SIG-M5 treated with dmso at 0.1 percent for 504 hours (cell line): ENCODE data around the gene HPX.

Experiments
- DNase-seq: peaks from one replicate; lab custom pipeline; 2025; ENCODE audit not compliant: unreplicated experiment; lab: John Stamatoyannopoulos, UW

HPX gene, protein sequence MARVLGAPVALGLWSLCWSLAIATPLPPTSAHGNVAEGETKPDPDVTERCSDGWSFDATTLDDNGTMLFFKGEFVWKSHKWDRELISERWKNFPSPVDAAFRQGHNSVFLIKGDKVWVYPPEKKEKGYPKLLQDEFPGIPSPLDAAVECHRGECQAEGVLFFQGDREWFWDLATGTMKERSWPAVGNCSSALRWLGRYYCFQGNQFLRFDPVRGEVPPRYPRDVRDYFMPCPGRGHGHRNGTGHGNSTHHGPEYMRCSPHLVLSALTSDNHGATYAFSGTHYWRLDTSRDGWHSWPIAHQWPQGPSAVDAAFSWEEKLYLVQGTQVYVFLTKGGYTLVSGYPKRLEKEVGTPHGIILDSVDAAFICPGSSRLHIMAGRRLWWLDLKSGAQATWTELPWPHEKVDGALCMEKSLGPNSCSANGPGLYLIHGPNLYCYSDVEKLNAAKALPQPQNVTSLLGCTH

DNA sequence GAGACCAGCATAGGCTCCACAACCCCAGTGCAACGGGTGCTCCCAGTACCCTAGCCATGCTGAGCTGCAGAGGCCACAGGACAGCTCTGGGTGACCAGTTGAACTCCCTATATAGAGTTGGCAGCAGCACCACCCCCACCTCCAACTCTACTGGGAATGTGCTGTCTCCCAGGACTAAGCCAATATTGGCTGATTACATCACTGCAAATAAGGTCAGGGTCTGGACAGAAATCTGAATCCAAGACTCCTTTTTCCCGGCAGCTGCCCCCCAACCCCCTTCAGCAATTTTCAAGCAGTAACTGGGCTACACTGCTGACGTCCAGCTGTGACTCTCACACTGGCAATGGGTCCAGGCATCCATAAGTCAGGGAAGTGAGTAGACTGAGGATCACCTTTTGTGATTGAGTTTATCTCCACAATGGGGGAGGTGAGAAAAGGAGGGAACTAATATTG is at the start of gene HPX:
Gene HPX, minus strand, starts transcription at position 82 of the 453 bp plus-strand sequence. Its CDS starts 24 bp downstream, at position 58.
- DNase-seq = no peak

DNA sequence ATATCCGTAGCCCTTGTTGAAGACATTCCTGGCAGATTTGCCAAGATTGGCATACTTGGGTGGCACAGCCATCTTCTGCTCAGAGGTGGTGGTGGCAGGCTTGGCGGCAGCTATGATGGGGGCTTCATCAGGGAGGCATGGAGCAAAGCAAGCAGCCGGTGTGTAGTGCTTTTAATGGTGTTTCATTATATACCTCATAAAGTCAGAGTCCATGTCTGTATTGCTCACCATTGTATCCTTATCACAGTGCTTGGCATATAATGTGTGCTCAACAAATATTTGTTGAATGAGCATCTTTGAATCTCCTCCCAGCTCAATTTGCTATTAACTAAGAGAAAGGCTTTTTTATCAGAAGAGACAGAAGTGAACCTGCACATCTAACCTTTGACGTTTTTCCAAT is 48.5 kb upstream of the HPX start:
- DNase-seq = no peak

DNA sequence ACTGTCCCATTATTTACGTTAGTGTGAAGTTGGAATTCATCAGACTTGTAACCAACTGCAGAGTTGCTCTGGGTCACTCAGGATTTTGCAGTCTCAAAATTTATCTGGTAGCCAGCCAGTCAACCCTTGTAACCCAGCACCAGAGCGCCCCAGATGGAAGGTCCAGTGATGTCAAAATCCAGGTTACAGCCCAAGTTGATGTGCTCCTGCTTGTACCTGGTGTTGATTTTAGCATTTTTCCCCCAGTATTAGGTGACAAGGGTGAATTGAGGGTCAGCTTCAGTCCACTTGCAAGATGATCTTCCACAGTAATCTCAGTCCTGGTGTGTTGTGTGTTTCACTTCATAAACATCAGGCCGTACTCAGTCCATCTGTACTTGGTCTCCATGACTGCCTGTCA is 48.0 kb upstream of the HPX start:
- DNase-seq = no peak

DNA sequence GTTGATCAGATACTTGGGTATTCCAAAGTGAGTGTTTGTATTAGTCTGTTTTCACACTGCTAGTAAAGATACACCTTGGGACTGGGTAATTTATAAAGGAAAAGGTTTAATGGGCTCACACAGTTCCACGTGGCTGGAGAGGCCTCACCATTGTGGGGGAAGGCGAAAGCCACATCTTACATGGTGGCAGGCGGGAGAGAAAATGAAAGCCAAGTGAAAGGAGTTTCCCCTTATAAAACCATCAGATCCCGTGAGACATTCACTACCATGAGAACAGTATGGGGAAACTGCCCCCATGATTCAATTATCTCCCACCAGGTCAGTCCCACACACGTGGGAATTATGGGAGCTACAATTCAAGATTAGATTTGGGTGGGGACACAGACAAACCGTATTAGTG is 47.6 kb upstream of the HPX start:
- no peak for DNase-seq

DNA sequence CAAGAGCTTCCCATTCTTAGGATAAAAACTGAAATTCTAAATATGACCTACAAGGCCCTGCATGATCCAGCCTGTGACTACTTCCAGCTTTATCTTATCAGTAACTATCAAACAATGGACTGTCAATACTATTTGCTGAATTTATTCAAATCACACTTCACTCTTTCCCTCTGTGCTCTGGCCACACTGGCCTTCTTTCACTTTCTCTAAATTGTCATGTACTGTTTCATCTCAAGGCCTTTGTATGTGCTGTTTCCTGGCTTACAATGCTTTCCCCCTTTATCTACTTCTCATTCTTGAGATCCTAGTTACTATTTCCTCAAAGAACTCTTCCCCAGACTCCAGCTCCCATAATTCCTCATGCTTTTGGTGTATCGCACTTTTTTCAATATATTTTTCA is 46.2 kb upstream of the HPX start:
- DNase-seq = no peak

DNA sequence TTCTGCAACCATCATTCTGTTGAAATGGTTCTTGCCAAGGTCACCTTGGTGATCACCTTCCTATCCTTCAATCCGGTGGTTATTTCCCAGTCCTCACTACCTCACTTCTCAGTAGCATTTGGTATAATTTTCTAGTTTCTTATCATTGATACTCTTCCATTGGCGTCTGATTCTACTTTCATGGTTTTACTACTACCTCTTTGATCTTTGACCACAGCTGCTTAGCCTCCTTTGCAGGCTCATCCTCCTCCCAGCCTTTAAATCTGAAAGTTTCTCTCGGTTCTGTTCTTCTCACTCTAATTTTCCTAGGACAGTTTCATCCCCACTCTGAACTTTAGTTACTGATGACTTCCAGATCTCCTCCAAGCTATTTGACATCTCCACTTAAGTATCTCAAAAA is 45.5 kb upstream of the HPX start:
- DNase-seq = no peak

DNA sequence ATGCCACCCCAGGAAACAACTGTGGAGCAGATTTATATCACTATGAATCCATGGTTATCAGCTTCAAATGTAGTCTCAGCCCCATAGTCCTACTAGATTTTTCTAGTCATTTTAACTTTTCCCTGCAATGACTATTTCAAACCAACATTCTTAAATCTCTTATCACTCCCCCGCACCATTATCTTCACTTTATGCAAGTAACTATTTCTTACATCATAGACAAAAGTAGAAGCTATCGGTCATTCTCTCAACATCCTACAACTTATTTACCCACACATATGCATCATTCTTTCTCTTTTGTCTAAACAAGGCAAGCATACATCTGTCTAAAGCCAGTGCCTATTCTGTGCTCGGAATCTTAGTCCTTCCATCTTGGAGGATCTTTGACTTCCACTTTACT is 44.9 kb upstream of the HPX start:
- DNase-seq = no peak

DNA sequence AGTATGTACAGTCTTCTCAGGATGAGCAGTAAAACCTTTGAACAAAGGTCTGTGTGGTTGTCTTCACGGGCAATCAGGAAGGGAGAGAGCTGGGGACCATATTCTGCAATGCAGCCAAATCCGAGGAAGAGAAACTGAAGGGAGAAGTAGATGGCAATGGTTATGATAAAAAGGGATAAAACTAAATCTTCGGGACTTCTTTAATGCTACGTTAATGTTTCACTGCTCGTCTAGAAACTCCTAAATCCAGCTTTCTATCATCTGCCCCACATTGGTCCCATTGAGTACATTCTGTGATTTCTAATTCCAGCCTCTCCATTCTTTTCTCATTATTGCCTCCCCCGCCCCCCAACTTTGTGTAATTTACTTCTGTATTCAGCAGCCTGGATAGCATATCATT is 42.2 kb upstream of the HPX start:
- DNase-seq = no peak

DNA sequence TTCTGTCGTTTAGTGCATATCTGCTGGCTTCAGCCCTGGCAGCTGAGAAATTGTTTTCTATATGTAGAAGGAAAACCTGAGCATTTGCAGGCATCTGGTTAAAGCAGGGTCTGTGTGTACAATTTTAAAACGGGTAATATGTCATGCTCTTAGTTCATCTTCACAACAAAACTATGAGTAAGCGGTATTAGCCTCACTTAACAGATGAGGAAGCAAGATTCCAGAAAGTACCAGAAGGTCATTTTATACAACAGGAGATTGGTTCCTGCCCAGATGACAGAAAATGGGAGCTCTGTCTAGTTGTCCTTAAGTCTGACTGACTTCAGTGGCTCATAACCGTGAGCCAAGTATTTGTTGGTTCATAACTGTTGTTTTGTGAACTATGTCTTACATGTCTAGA is 41.7 kb upstream of the HPX start:
- no peak for DNase-seq

DNA sequence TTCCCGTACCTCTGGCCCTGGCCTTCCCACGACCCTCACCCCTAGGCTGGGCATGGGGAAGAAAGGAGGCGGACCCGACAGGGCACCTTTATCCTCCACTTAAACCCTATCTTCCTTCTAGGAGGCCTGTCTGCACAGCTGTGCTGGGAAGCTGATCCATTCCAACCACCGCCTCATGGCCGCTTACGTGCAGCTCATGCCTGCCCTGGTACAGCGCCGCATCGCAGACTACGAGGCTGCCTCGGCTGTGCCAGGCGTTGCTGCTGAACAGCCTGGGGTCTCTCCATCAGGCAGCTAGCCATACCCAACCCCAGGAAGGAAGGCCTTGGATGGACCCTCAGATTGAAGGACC is 41.1 kb upstream of the HPX start:
- DNase-seq = no peak

DNA sequence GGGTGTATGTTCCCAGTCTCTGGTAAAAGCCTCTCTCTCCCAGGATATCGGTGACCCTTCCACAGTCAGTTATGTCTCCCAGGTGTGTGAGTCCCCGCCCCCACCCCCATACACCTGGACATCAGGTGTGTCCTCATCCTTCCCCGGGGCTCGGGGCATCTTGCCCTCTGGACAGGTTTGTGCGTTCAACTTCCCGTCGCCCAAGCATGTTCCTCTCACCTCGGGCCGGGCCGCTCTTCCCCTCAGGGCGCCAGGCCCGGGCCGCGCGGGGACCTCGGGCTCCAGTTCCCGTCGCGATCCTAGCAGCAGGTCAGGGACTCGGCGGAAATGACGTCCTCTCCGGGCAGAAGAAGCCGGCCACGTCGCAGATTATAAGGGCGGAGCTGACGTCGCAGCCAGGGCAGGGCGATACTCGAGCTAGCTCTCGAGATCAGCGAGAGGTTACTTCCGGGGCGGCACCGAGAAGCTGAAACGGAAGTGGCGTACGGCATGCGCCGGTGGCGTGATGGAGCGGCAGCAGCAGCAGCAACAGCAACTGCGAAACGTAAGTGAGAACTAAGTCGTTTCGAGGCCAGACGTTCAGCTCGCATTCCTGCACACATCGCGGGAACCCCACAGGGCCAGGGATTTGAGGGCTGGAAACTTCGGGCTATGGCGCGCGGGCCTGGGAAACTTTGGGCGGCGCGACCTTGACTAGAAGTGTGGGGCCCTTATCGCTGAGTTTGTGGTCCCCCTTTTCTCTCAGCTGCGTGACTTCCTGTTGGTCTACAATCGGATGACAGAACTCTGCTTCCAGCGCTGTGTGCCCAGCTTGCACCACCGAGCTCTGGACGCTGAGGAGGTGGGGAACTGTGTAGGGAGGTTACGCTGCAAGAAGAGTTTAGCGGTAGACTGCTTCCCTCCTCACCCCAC is 40.5 kb upstream of the HPX start, which contains the start of the genes ARFIP2 and TIMM10B:
Gene ARFIP2, minus strand, starts transcription at position 320 of the 912 bp plus-strand sequence. CDS start 910 bp downstream, outside the sequence.
Gene TIMM10B, plus strand, starts transcription at position 490 of the 912 bp plus-strand sequence. Its CDS starts 16 bp downstream, at position 506.
- DNase-seq = peak; percentile 95

DNA sequence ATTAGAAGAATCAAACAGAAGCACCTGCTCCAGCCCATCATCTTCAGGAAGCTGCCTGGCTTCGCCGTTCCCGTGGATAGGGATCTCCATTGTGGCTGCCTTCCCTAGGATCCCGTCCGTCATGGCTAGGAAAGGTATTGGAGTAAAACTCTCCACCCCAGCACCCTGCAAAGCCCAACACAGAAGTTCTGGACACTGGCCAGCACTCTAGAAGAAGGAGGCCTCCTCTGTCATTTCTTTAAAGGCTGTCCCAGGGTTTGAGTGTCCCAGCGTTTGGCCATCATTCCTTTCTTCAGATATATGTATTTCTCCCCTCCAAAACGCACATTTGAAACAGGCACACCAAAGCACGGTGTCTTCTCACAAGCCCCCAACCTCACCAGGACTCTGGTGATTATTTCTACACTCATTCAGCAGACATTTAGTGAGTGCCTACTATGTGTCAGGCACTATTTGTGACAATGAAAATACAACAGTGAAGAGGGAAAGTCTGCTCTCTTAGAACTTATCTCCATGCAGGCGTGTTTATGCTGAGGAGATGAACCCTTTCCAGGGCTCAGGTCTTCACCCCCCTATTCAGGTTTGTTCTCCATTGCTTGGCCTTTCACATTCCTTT is 39.6 kb upstream of the HPX start:
- no peak for DNase-seq

DNA sequence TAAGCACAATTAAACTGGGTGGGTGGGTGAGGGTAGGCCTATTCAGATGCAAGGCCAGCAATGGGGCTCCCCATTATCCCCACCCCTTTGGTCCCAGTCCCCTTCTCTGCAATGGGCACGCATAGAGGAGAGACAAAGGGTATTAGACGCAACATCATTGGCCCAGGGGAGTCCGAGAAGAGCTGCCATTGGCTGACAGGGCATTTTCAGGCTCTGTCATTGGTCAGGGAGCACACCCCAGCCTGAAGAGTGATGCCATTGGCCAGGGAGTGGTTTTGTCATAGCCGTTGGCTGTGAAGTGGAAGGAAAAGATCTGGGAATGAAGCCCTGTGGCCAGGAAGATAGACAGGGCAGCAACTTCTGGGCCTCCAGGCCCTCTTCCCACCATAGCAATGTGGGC is 35.8 kb upstream of the HPX start:
- DNase-seq = no peak

DNA sequence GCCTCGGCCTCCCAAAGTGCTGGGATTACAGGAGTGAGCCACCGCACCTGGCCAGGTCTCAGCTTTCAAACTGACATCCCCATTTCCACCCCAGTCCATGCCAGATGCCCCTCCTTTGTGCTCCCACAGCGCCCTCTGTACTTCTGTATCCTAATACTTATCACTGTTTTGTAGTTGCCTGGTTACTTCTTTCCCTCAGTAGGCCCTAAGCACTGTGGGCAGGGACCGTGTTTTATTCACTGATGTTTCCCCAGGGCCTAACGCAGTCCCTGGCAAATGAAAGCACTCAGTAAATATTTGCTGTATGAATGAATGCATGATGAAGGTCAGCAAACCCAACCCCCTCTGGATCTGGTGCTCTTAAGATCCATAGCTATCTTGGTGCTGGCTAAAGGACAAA is 35.1 kb upstream of the HPX start:
- DNase-seq = no peak

DNA sequence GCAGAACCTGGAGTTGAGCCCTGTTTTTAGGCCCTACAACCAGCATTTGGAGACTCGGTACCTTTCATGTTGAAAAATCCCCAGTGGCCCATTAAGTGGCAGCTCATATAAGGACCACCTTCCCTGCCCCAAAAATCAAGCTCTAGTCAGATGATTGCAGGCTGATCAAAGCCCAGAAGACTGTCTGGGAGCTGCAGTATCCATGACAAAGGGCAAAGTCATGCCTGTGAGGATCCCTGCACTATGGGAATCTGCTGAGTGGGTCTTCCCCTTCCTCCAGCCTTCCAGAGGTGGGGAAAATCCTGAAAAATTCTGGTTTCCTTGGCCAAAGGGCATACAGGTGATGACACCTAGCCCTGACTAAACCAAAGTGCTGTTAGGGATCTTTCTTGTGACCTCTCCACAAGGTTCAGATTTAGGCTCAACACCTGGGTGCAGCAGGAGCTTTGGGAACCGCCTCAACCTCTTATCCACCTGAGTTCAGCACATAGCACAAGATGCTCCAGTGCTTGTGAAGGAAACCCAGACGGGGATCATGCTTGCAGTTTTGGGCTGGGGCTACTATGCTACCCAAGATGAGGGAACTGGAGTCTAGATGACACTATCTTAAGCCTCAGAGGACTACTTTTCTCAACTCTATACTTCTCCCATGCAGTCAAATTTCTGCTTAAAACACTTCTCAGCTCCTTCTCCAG is 34.2 kb upstream of the HPX start:
- DNase-seq = no peak

DNA sequence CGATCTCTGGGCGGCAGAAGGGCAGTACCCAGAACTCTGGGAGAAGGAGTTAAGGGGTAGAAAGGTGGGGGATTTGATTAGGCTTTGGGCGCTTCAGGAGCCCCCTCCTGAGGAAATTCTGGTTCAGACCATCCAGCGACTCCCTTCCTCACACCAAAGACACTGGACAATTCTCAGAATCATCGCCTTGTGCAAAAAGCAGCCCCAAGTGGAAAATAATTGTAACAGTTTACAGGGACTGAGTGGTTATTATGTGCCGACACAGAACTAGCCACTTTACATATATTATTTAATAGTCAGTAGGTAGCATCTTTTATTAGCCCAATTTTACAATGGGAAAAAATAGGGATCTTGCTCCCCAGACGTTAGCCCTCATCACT is 33.6 kb upstream of the HPX start:
- no peak for DNase-seq

DNA sequence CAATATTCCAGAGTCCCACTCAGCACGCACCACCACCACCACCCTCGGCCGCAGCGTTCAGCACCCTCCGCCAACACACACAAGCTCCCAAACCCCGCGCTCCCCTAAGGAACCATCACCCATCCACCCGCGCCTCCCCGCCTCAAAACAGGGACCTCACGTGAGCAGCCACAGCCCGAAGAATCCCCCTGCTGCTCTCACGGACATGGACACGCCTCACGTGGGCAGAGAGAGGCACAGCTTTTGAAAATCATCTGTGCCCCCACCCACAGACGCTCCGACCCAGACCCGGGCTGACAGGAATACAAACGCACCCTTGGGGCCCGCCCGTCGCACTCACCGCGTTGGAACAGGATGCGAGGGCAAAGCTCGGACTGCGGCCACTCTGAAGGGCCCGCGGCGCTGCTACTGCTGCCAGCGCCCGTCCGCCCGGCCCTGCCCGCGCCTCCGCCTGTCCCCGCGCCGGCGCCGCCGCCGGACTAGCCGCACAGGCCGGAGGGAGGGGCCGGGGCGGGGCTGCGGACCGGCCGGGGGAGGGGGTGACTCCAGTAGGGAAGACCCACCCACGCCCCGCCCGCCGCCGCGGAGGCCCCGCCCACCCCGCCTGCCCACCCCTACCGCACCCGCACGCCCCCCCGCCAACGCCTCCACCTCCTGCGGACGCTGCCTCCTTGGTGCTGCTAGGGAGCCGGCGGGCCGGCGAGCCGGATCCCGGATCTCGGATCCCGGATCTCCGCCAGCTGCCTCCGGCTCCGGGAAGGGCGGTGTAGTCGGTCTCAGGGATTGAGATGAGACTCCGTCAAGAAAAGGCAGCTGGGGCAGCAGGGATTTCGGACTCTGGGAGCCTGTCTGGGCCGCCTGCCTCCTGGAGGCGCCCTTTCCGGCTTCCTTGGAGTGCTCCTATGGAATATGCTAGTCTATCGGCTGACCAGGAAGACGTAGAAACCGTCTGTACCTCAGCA is 32.9 kb upstream of the HPX start, which contains the start of gene TRIM3:
Gene TRIM3, minus strand, starts transcription at position 491 of the 962 bp plus-strand sequence. CDS start 8,246 bp downstream, outside the sequence.
- peak; percentile 51 for DNase-seq

DNA sequence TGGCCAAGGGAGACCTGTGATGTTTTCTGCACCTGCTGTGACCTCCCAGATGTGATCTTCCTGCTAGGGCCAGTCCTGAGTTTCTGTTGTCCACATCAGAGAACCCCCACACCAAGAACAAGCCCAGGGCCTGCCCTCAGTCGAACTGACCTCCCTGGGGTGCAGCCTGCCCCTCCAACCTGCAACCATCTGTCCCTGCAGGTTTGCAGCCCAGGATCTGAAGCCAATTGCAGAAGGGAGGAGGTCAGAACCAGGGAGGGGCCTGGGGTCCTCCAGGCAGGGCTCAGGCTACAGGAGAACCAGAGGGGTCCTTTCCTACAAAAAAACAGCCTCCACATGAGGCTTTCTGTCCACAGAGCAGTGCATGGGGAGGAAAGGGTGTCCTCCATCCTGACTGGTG is 32.1 kb upstream of the HPX start:
- no peak for DNase-seq

DNA sequence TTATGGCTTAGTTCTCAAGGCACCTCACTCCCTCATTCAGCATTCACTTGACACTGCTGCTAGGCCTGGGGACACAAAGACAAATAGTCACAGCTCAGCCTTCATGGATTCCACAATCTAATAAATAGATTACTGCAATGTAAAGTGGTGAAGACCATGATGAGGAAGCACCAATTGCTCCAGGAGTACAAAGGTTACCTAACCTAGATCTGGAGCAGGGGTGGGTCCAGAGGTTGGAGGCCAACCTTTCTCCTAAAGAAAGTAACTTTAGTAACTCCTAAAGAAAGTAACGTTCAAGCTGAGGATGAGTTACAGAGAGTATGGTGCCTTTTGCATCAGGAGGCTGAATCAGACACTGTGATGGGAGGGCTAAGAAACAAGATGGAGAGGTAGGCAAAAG is 28.8 kb upstream of the HPX start:
- no peak for DNase-seq
